GM12878 (cell line): ENCODE results near the gene ATXN1L. TPM values are rescaled to one million over a fixed set of nuclear protein-coding genes. Genes with fewer than 3 reads are reported as not detected.
A peak's percentile ranks its signal among the peaks of the same experiment; 100 is the strongest.

ENCODE experiments used
- ATF7 ChIP-seq: fragments of 450-650 bp; IDR thresholded peaks from 2 replicates; pipeline ENCODE4 v1.6.1; 2016; ENCODE audit warnings: low read depth, mild to moderate bottlenecking
- BMI1 ChIP-seq: fragments of 450-650 bp; IDR thresholded peaks from 2 replicates; pipeline ENCODE4 v1.6.1; 2016; ENCODE audit warnings: mild to moderate bottlenecking, moderate library complexity, borderline replicate concordance
- CHD1 ChIP-seq: IDR thresholded peaks from 2 replicates; pipeline ENCODE4 v1.6.1; 2012; ENCODE audit warnings: low read depth, low read length, improper control_type of control experiment
- CHD4 ChIP-seq: fragments of 200-600 bp; sonication (generic); IDR thresholded peaks from 2 replicates; pipeline ENCODE4 v1.6.1; 2016; ENCODE audit warnings: mild to moderate bottlenecking
- CREB1 ChIP-seq: IDR thresholded peaks from 2 replicates; pipeline ENCODE4 v1.6.1; 2012; ENCODE audit warnings: low read depth, mild to moderate bottlenecking, inconsistent platforms
- CREM ChIP-seq: IDR thresholded peaks from 2 replicates; pipeline ENCODE4 v1.6.1; 2014; ENCODE audit warnings: antibody characterized with exemption, low read depth
- EP300 ChIP-seq, 2 experiments: fragments of 150-350 bp in 1 of 2; IDR thresholded peaks; 2 replicates each; pipeline ENCODE4 v1.6.1; 2011 to 2012; ENCODE audit warnings: low read depth in 2 of 2, low read length in 2 of 2, borderline replicate concordance in 1 of 2, improper control_type of control experiment in 1 of 2, inconsistent platforms in 1 of 2; ENCODE audit not compliant: control insufficient read depth in 1 of 2
- EZH2 ChIP-seq: IDR thresholded peaks from 2 replicates; pipeline ENCODE4 v1.6.1; 2012; ENCODE audit warnings: low read depth, mild to moderate bottlenecking, control low read depth, inconsistent platforms, low read length, borderline replicate concordance; ENCODE audit not compliant: control insufficient read depth
- FOS ChIP-seq: IDR thresholded peaks from 3 replicates; pipeline ENCODE4 v1.6.1; 2011; ENCODE audit warnings: borderline replicate concordance; ENCODE audit not compliant: insufficient read length; ENCODE audit errors: extremely low read depth
- GATAD2B ChIP-seq: fragments of 450-650 bp; conservative IDR thresholded peaks from 2 replicates; pipeline ENCODE4 v1.6.1; 2017; ENCODE audit warnings: low read depth, mild to moderate bottlenecking, moderate library complexity
- HDAC6 ChIP-seq: fragments of 200-600 bp; sonication (generic); IDR thresholded peaks from one replicate; pipeline ENCODE4 v1.8.0; 2017; ENCODE audit warnings: antibody characterized with exemption; ENCODE audit not compliant: unreplicated experiment
- IKZF1 ChIP-seq: fragments of 450-650 bp; conservative IDR thresholded peaks from 2 replicates; pipeline ENCODE4 v1.6.1; 2017; ENCODE audit warnings: antibody characterized with exemption, mild to moderate bottlenecking
- IKZF2 ChIP-seq, 2 experiments: fragments of 450-650 bp; IDR thresholded peaks; 2 replicates each; pipeline ENCODE4 v1.6.1; 2017; ENCODE audit warnings: mild to moderate bottlenecking in 2 of 2, moderate library complexity in 2 of 2
- MEF2A ChIP-seq: IDR thresholded peaks from 2 replicates; pipeline ENCODE4 v1.6.1; 2011; ENCODE audit warnings: low read depth, mild to moderate bottlenecking, low read length, moderate library complexity; ENCODE audit not compliant: insufficient read depth
- NFXL1 ChIP-seq: fragments of 450-650 bp; IDR thresholded peaks from 2 replicates; pipeline ENCODE4 v1.6.1; 2017; ENCODE audit warnings: antibody characterized with exemption, mild to moderate bottlenecking, borderline replicate concordance
- NFYB ChIP-seq: IDR thresholded peaks from 2 replicates; pipeline ENCODE4 v1.6.1; 2011; ENCODE audit warnings: low read depth, mild to moderate bottlenecking, low read length, improper control_type of control experiment, moderate library complexity; ENCODE audit not compliant: insufficient read depth
- NKRF ChIP-seq: fragments of 450-650 bp; conservative IDR thresholded peaks from 2 replicates; pipeline ENCODE4 v1.6.1; 2017; ENCODE audit warnings: mild to moderate bottlenecking, moderate library complexity
- NRF1 ChIP-seq: conservative IDR thresholded peaks from 2 replicates; pipeline ENCODE4 v1.6.1; 2011; ENCODE audit warnings: mild to moderate bottlenecking, low read depth, low read length, improper control_type of control experiment
- POLR2AphosphoS5 ChIP-seq: IDR thresholded peaks from 2 replicates; pipeline ENCODE4 v1.6.1; 2011; ENCODE audit warnings: mild to moderate bottlenecking, low read length, inconsistent platforms
- RAD21 ChIP-seq: IDR thresholded peaks from 2 replicates; pipeline ENCODE4 v1.6.1; 2011; ENCODE audit warnings: mild to moderate bottlenecking, low read depth, low read length, moderate library complexity; ENCODE audit not compliant: insufficient read depth
- SMAD1 ChIP-seq: fragments of 450-650 bp; IDR thresholded peaks from 2 replicates; pipeline ENCODE4 v1.6.1; 2018; ENCODE audit warnings: mild to moderate bottlenecking, low read depth; ENCODE audit not compliant: partially characterized antibody
- USF1 ChIP-seq: IDR thresholded peaks from 2 replicates; pipeline ENCODE4 v1.6.1; 2011; ENCODE audit warnings: borderline replicate concordance, low read depth, mild to moderate bottlenecking, moderate library complexity, mixed read lengths, low read length; ENCODE audit not compliant: insufficient read depth; ENCODE audit errors: extremely low read length
- ZNF217 ChIP-seq: fragments of 450-650 bp; IDR thresholded peaks from 2 replicates; pipeline ENCODE4 v1.6.1; 2017; ENCODE audit warnings: antibody characterized with exemption, mild to moderate bottlenecking
- polyA plus RNA-seq, 11 experiments: library from polyadenylated mRNA; depleted of rRNA in 4 of 11; unstranded in 6 of 11; stranded (reverse) in 5 of 11; fragments of >200 nt; fragmentation: Nextera tagmentation in 4 of 11; fragmentation: Illumina TruSeq in 1 of 11; extraction: Ambion mirVana in 4 of 11; extraction: Trizol in 1 of 11; gene quantifications; 1 replicate in 1 of 11; 2 replicates in 10 of 11; pipeline versions ENCODE4 v1.2.1 to v1.2.3, GENCODE V29; 2011 to 2016; ENCODE audit warnings: inconsistent platforms in 2 of 11, missing spikeins in 2 of 11, low read depth in 1 of 11
- total RNA-seq, 4 experiments: library from RNA; depleted of rRNA in 3 of 4; stranded (reverse); fragments of >200 nt in 3 of 4; fragmentation: Illumina TruSeq in 1 of 4; extraction: Trizol in 1 of 4; gene quantifications; 2 replicates each; pipeline versions ENCODE4 v1.2.1 to v1.2.3, GENCODE V29; 2013 to 2021
- TF ChIP-seq, protein P1 (sequence below): IDR thresholded peaks from 2 replicates; pipeline ENCODE4 v1.6.1; 2011; ENCODE audit warnings: low read depth, mild to moderate bottlenecking, low read length, moderate library complexity, borderline replicate concordance; ENCODE audit errors: extremely low read depth

The ATXN1L gene
- total and polyA plus RNA-seq, 10 of the 15 experiments (the other 5 are each of a cell fraction or from before 2014, with no cell fraction given), result 1.8 to 14.6 (median 9.2) TPM

DNA sequence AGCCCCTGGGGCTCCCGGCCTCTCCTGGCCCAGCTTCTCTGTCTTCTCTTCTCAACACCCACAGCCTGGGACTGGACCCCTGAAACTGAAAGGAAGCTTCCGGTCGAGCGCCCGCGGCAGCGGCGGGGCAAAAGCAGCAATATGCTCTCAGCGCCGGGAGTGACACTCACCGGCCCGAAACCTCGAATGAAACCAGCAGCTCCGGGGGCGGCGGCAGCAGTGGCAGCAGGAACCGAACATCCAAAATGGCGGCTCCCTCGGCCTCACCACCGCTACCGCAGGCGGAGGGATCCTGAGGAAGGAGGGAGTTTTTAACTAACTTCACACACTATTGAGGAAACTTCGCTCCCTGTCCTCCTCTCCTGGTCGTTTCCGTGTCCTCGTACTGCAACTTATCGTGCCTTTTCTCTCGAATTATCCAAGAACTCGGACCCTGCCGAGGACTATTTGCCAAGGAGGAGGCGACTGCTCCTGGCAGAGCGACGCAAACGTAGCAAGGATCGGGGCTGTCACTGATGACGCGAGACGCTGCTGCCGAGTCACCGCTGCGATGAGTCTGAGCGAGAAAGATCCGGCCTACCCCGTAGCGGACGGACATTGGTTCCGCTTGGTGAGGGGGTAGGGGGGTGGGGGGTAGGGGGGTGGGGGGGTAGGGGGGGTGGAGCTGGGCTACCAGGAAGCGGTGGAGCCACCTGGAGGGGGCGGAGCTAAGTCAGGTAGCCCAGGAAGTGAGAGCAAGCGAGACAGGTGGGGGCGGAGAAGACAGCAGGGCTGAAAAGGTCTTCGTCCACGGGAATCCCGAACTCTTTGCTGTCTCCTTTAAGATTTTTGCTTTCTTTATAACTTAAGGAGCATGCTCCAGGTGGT is 37.0 kb upstream of the ATXN1L start, which contains the start of gene AP1G1 (continued):
- TF ChIP-seq BMI1 (no peak), POLR2AphosphoS5 (peak; percentile 93), CREM (peak; percentile 99), FOS (no peak), NKRF (peak; percentile 83), IKZF2 (IDR thresholded peaks at IDR 0.05) (peak; percentile 85), NFXL1 (no peak), HDAC6 (no peak), NRF1 (no peak), CREB1 (peak; percentile 99), CHD4 (no peak), ATF7 (peak; percentile 92), SMAD1 (no peak), GATAD2B (0 out of 2 replicates have a peak, but pooled peaks have one; percentile 76), CHD1 (peak; percentile 82; the same call in 1 of the 2 replicates), MEF2A (peak; percentile 56; the same call in 1 of the 2 replicates), IKZF1 (peak; percentile 97), ZNF217 (no peak), EZH2 (no peak), NFYB (peak; percentile 38; the same call in 1 of the 2 replicates), RAD21 (peak; percentile 13; the same call in 1 of the 2 replicates), EP300 (IDR thresholded peaks at IDR 0.05; ENCODE audit: borderline replicate concordance in 1 of 2, control insufficient read depth in 1 of 2, low read depth in 2 of 2, low read length in 2 of 2) (peak in 1 of 2 experiments; percentile 19; a peak in 1 of 4 replicates), USF1 (no peak)
- TF ChIP-seq, protein P1, sequence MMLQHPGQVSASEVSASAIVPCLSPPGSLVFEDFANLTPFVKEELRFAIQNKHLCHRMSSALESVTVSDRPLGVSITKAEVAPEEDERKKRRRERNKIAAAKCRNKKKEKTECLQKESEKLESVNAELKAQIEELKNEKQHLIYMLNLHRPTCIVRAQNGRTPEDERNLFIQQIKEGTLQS, result 0 out of 2 replicates have a peak, but pooled peaks have one; percentile 46
